Neural cell (in vitro differentiated cells): ENCODE results near the gene ANKRD33.
"Not testable (repeated sequence)": the region's sequence is repeated elsewhere in the genome, so short reads cannot be mapped to it uniquely, and the experiment has no call there.

Experiments
- EP300 ChIP-seq: fragments of 450-650 bp; conservative IDR thresholded peaks from 2 replicates; pipeline ENCODE4 v1.6.1; 2014; ENCODE audit warnings: antibody characterized with exemption, mild to moderate bottlenecking, moderate library complexity; ENCODE audit not compliant: poor library complexity, severe bottlenecking
- EZH2 ChIP-seq: fragments of 200-600, 300-800 bp; shearing (Covaris generic), sonication (generic); IDR thresholded peaks from 2 replicates; pipeline ENCODE4 v1.6.1; 2014; ENCODE audit warnings: antibody characterized with exemption, low read length, borderline replicate concordance, mild to moderate bottlenecking; ENCODE audit not compliant: insufficient read depth, poor library complexity, severe bottlenecking
- MXI1 ChIP-seq: fragments of 450-650 bp; conservative IDR thresholded peaks from 2 replicates; pipeline ENCODE4 v1.6.1; 2014; ENCODE audit warnings: antibody characterized with exemption, mild to moderate bottlenecking; ENCODE audit not compliant: poor library complexity, severe bottlenecking
- POLR2AphosphoS5 ChIP-seq: IDR thresholded peaks from 2 replicates; pipeline ENCODE4 v1.6.1; 2012
- RAD21 ChIP-seq: fragments of 450-650 bp; conservative IDR thresholded peaks from 2 replicates; pipeline ENCODE4 v1.6.1; 2014; ENCODE audit warnings: antibody characterized with exemption, mild to moderate bottlenecking, moderate library complexity
- REST ChIP-seq: IDR thresholded peaks from 2 replicates; pipeline ENCODE4 v1.6.1; 2012; ENCODE audit warnings: borderline replicate concordance
- SMC3 ChIP-seq: fragments of 450-650 bp; conservative IDR thresholded peaks from 2 replicates; pipeline ENCODE4 v1.6.1; 2014; ENCODE audit warnings: antibody characterized with exemption, mild to moderate bottlenecking, moderate library complexity; ENCODE audit not compliant: poor library complexity
- TAF1 ChIP-seq: IDR thresholded peaks from 2 replicates; pipeline ENCODE4 v1.6.1; 2012; ENCODE audit warnings: low read depth
- TF ChIP-seq, protein P1 (sequence below): fragments of 450-650 bp; IDR thresholded peaks from 2 replicates; pipeline ENCODE4 v1.5.1; 2014; ENCODE audit warnings: antibody characterized with exemption, mild to moderate bottlenecking, moderate library complexity; ENCODE audit not compliant: poor library complexity, severe bottlenecking

DNA sequence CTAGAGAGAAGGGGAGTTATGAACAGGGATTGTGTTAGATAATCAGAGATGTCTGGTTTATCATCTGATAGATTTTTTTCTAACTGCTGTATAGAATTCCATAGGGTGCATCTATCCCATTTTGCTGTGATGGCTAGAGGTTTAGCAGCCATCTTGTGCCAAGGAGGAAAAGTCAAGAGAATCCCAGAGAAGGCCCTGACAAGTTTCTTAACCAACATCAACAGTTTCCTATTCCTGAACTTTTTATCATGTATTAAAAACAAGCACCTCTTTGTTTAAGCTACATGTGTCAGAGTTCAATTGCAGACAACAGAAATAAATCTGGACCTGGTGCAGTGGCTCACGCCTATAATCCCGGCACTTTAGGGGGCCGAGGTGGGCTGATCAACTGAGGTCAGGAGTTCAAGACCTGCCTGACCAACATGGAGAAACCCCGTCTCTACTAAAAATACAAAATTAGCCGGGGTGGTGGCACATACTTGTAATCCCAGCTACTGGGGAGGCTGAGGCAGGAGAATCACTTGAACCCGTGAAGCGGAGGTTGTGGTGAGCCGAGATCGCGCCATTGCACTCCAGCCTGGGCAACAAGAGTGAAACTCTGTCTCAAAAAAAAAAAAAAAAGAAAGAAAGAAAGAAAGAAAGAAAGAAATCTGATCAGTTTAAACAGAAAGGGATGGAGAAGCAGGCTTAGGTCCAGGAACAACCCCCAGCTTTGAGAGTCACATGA is 2.4 kb upstream of the ANKRD33 start:
- TF ChIP-seq, protein P1, sequence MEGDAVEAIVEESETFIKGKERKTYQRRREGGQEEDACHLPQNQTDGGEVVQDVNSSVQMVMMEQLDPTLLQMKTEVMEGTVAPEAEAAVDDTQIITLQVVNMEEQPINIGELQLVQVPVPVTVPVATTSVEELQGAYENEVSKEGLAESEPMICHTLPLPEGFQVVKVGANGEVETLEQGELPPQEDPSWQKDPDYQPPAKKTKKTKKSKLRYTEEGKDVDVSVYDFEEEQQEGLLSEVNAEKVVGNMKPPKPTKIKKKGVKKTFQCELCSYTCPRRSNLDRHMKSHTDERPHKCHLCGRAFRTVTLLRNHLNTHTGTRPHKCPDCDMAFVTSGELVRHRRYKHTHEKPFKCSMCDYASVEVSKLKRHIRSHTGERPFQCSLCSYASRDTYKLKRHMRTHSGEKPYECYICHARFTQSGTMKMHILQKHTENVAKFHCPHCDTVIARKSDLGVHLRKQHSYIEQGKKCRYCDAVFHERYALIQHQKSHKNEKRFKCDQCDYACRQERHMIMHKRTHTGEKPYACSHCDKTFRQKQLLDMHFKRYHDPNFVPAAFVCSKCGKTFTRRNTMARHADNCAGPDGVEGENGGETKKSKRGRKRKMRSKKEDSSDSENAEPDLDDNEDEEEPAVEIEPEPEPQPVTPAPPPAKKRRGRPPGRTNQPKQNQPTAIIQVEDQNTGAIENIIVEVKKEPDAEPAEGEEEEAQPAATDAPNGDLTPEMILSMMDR, result not testable (repeated sequence)
- TF ChIP-seq EZH2, POLR2AphosphoS5, REST, EP300, RAD21, MXI1, TAF1, SMC3: not testable (repeated sequence)
